ENCODE data around the gene FARS2. TPM values are rescaled to one million over a fixed set of nuclear protein-coding genes. Genes with fewer than 3 reads are reported as not detected.
A peak's percentile ranks its signal among the peaks of the same experiment; 100 is the strongest.

The FARS2 gene
- total and polyA plus RNA-seq, 11 donors = 11.4 to 24.6 (median 20.5) TPM

DNA sequence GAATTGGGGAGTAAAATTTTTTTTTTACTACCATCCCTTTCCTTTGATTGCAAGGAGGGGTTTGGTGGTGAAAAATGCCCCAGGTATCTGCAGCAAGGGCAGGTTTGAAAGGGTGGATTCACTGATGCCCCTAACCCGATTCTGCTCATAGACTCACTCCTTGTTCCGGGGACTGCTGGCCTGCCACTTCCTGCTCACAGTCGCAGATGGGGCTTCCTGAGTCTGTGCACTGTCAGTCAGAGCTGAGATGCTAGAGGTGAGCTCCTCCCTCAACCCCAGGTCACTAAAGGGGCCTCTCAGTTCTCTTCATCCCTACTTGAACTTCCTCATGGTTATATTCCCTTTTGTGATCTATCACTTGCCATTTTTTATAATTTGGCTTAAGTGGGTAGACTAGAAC lies 357.9 kb downstream of the FARS2 start:
- intact Hi-C loops (cut with DNase I) = no loop called here
- WGBS, 4 donors = 79 to 90% (median 83%) methylated on average over 3 of the region's 3 CpGs
- no peaks in the 10 kb centered on the region for H3K36me3 ChIP-seq
- no peaks in the 10 kb centered on the region for H3K9me3 ChIP-seq
- no peaks in the 10 kb centered on the region for H3K27me3 ChIP-seq
- TF ChIP-seq, protein P1, sequence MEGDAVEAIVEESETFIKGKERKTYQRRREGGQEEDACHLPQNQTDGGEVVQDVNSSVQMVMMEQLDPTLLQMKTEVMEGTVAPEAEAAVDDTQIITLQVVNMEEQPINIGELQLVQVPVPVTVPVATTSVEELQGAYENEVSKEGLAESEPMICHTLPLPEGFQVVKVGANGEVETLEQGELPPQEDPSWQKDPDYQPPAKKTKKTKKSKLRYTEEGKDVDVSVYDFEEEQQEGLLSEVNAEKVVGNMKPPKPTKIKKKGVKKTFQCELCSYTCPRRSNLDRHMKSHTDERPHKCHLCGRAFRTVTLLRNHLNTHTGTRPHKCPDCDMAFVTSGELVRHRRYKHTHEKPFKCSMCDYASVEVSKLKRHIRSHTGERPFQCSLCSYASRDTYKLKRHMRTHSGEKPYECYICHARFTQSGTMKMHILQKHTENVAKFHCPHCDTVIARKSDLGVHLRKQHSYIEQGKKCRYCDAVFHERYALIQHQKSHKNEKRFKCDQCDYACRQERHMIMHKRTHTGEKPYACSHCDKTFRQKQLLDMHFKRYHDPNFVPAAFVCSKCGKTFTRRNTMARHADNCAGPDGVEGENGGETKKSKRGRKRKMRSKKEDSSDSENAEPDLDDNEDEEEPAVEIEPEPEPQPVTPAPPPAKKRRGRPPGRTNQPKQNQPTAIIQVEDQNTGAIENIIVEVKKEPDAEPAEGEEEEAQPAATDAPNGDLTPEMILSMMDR (IDR thresholded peaks at IDR 0.05) = no peak
- TF ChIP-seq POLR2A (IDR thresholded peaks at IDR 0.05) = no peak
- H3K27ac ChIP-seq = no peak overlapping the region
- peaks cover 0 to 28% (median 7%) of the 10 kb centered on the region in 12 donors for H3K4me1 ChIP-seq
- H3K4me3 ChIP-seq = no peak overlapping the region
- DNase-seq (no peak), ATAC-seq (no peak)

DNA sequence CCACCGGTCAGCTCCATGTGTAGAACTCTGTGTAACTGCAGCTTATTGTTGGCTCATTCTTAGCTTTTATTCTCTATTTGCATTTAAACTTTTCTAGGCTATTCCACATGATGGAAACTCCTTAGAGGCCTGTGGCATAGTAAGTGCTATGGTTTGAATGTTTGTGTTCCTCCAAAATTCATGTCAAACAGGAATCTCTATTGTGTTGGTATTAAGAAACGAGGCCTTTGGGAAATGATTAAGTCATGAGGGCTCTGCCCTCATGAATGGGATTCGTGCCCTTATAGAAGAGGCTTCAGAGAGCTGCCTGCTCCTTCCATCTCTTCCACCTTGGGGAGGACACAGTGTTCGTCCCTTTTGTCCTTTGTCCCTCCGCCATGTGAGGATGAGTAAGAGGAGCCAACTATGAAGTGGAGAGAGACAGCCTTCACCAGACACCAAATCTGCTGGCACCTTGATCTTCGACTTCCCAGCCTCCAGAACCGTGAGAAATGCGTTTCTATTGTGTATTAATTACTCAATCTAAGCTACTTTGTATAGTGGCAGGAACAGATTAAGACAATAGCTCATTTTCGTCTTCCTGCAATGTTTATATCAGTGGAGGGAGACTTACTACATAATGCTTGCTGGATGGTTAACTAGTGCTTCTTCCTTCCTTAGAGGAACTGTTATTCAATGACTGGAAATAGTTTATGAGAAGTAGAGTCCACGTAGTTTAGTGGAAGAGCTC lies 361.1 kb downstream of the FARS2 start:
- Histone ChIP-seq H3K27ac (peak overlapping the region in 3 of 12 donors; percentile 30 to 72 (median 69)), H3K27me3 (no peaks in the 10 kb centered on the region), H3K9me3 (no peaks in the 10 kb centered on the region), H3K36me3 (no peaks in the 10 kb centered on the region), H3K4me3 (no peak overlapping the region), H3K4me1 (peaks cover 0 to 35% (median 7%) of the 10 kb centered on the region in 12 donors)
- TF ChIP-seq, protein P1 (IDR thresholded peaks at IDR 0.05) = no peak
- no peak for TF ChIP-seq POLR2A (IDR thresholded peaks at IDR 0.05)
- no peak for DNase-seq
- peak in 2 of 4 donors; percentile 39 to 54 for ATAC-seq
- WGBS, 4 donors = 46 to 69% (median 52%) methylated on average over 10 of the region's 10 CpGs
- intact Hi-C loops (cut with DNase I) = loop anchor here in 3 of 10 donors (1.0 to 10.0 kb wide), 4 partner anchors 118 to 142 kb away; no protein-coding TSS in a partner anchor

DNA sequence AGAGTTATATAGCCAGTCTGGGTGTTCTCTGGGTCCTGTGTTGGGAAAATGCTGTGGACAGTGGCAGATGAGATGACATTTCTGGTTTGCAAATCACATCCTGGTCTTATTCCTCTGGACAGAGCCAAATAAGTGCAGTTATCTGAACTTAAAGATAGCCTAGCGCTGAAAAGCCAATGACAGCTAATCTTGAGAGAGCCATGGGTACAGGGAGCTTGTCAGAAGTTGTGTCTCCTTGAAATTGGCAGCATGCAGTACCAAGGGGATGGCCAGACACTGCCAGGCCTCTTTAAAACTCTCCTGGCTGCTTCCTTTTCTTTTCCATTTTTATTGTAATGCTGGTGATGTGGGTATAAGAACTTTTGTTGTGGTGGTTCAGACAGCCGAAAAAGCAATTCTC lies 362.5 kb downstream of the FARS2 start:
- WGBS, 4 donors = 44 to 50% (median 48%) methylated on average over 2 of the region's 2 CpGs

DNA sequence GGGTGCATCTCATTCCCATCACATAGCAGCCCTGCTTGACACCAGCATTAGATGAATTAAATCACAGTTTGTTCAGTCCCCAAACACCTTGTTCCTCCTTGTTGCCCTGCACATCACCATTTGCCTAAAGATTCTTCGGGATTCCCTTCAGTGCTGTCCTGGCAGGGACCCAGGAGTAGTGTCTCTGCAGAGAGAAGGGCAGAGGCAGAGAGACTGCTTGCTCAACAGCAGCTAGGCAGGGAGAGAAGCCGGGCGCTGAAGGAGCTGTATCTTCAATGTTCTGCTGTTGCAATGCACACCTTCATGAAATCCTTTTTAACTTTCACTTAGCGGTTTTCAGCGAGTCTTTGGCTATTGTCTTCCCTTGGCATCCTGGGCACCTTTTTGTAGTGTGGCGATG lies 362.9 kb downstream of the FARS2 start:
- no peaks in the 10 kb centered on the region for H3K27me3 ChIP-seq
- H3K4me3 ChIP-seq = no peak overlapping the region
- ATAC-seq (peak in 2 of 4 donors; percentile 10 to 32), DNase-seq (no peak)
- TF ChIP-seq, protein P1 (IDR thresholded peaks at IDR 0.05) = no peak
- no peak for TF ChIP-seq POLR2A (IDR thresholded peaks at IDR 0.05)
- no peaks in the 10 kb centered on the region for H3K9me3 ChIP-seq
- no peaks in the 10 kb centered on the region for H3K36me3 ChIP-seq
- 77 to 85% (median 82%) methylated on average over 6 of the region's 6 CpGs for whole genome bisulfite sequencing, 4 donors
- peaks cover 0 to 37% (median 7%) of the 10 kb centered on the region in 12 donors for H3K4me1 ChIP-seq
- intact Hi-C loops (cut with DNase I) = loop anchor here in 3 of 10 donors (5.0 to 10.0 kb wide), 3 partner anchors 119 to 141 kb away; no protein-coding TSS in a partner anchor
- peak overlapping the region in 7 of 12 donors; percentile 32 to 72 (median 48) for H3K27ac ChIP-seq

More for the DNA sequence above, 362.5 kb downstream of the FARS2 start:
- H3K27me3 ChIP-seq = no peaks in the 10 kb centered on the region
- peak overlapping the region in 7 of 12 donors; percentile 32 to 72 (median 48) for H3K27ac ChIP-seq
- intact Hi-C loops (cut with DNase I) = loop anchor here in 3 of 10 donors (1.0 to 10.0 kb wide), 4 partner anchors 119 to 141 kb away; no protein-coding TSS in a partner anchor
- H3K4me3 ChIP-seq = no peak overlapping the region
- H3K36me3 ChIP-seq = no peaks in the 10 kb centered on the region
- H3K4me1 ChIP-seq = peaks cover 0 to 32% (median 7%) of the 10 kb centered on the region in 12 donors
- no peaks in the 10 kb centered on the region for H3K9me3 ChIP-seq
- DNase-seq (no peak), ATAC-seq (peak; percentile 78 to 95 (median 92))
- TF ChIP-seq POLR2A (IDR thresholded peaks at IDR 0.05) = no peak
- TF ChIP-seq, protein P1 (IDR thresholded peaks at IDR 0.05) = no peak
